HG02885 (cell line): ENCODE results near the gene EGFLAM.

Source experiments
- ATAC-seq: cut with Tn5 transposase; IDR thresholded peaks from one replicate; pipeline ENCODE4 v1.9.1; 2021; ENCODE audit warnings: mild to moderate bottlenecking; ENCODE audit not compliant: unreplicated experiment, poor library complexity

Gene EGFLAM

DNA sequence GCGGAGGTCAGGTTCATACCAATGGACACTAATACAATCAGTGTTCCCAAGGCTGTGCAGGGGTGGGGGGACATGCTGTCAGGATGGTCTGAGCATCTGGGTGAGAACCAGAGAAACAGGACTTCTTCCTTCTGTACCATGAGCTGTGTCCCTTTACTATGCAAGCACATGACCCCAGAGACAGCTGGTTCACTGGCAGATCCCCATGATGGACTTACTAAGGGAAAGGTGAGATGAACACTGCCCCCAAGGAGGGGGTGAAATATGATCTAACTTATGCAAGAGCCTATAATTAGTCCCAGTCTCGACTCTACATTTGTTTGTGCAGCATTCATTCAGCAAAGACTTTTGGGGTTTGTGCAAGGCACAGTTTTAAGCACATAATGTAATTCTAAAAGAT lies 206.7 kb downstream of the EGFLAM start:
- ATAC-seq, result no peak

DNA sequence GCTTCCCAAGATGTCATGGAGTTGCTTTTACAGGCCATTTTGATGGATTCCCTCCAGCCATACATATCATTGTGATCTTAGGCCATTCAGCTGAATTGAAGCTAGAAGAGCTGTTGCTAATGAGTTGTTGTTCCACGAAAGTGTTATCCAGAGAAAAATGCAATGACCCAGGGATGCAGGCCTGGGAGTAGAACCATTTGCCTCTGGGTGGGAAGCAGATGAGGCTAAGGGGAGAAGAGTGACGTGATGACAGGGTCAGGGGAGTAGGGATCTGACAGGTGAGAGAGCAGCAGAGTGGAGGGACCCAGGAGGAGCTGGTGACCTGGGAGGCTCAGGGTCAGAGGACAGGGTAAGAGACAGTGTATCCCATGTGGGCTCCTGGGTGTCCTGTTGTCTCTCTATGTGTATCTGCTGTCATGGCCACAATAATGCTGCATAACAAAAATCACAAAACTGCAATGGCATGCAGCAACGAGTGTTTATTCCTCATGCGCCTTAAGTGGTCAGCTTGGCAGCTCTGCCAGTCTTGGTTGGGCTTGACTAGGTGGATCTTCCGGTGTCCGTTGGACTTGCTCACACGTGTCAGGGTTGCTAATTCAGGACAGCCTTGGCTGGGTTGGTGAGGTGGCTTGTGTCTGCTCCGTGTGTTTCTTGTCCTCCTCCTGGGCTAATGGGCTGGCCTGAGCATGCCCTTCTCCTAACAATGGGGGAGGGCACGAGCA lies 207.5 kb downstream of the EGFLAM start:
- ATAC-seq, result no peak

DNA sequence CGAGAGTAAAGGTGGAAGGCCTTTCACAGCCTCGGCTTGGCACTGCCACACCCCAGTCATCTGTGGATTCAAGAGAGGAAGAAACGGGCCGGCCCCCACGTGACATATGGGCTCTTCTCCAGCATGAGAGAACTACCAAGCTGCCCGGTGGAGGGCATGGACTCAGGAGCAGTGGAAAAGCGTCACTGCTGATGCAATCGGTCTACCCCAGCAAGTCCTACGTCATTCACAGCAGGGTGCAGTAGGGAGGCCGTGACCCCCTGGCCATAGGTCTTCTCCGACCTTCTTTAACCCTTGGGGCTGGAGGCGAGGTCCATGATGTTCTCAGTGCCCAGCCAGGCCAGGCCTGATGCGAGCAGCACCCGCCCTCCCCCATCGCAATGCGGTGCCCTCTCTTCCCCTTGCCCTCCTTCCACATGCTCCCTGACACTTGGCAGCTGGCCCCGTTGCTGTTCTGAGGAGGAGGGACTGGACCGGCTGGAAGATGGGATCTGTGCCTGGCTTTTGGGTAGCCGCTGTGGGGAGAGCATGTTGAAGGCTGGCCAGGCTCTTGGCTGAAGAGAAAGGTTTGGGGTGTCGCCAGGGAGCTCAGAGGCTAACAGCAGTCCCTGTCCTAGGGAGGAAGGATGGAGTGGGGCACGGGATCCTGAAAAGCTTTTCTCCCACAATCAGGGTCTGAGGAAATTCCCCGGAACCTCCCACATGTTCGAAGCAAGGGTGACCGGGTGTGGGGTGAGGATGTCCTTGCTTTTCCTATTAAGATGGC lies 208.2 kb downstream of the EGFLAM start:
- ATAC-seq, result no peak

DNA sequence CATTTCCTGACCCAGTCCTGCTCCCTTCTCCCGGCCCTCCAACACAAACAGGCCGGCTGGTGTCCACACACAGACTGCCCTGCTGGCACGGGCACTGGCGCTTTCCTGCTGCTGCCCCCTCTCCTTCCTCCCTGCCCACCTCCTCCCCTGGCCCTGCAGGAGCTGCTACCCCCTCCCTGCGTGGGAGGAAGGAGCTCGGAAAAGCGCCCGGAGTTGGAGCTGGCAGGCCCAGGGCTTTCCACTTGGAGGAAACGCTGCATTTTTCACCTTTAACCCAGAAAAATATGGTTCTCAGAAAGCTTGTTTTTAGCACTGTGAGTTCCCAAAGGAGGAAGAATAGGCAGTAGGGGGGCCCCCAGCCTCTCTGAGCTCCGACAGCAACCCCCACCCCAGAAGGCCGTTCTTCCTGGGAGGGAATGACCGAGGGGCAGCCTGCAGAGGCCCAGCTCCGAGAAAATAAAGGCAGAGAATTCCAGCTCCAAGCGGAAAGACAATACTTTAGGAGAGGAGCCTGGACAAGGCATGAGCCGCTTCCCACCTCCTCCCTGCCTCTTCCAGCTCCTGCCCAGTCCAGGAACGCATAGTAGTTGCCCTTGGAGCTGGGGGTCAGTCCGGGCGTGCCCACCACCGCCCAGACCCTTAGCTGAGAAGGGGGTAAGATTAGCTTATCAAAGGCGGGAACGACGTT lies 209.1 kb downstream of the EGFLAM start:
- no peak for ATAC-seq

DNA sequence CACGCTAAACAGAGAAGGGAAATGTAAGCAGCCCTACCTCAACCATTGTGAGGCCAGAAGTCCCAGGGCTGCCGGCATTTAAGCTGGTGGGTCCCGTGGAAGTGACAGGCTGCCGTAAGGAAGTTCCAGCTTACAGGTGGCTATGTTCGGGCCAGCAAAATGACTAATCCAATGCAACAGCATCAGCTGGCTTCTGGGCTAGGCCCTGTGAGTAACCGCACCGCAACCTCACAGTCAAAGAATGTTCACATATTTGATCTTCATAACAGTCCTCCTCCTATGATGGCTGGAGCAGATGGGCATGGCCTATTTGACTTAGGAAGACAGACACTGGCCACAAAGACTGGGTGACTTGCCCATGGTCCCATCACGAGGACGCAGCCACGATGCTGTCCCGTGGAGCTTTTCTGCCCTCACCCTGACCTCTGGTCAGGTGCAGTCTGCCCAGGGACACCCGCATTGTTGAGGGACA lies 209.9 kb downstream of the EGFLAM start:
- ATAC-seq, result no peak

DNA sequence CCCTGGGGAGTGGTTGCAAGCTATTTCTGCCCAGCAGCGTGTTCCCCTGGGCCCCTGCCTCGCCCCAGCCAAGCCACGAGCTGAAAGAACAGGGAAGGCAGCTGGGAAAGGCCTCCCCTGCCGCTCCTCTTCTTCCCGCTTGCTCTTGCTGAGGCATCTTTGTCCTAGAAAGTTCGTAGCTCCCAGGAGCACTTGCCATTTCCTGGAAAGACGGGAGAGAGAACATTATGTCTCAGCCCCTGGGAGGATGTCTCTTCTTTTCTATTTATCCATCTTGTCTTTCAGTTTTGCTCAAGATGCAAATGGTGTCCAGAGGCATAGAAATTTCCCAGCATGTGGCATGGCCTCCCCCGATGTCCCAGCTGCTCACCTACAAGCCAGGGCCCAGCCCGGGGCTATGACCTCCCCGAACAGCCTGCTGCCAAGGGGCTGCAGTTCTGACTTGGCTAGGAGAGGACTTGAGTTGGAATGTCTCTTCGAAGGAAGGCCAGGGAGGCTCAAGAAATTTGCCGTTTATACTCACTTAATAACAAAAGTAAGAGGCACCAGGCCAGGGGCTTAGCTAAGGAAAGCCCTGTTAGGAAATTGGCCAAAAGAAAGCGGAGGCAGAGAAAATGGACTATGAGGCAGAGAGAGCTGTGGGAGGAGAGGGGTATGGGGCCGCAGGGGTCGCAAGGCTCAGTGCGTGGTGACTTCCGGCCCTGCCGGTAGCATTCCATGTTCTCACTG lies 210.8 kb downstream of the EGFLAM start:
- no peak for ATAC-seq

DNA sequence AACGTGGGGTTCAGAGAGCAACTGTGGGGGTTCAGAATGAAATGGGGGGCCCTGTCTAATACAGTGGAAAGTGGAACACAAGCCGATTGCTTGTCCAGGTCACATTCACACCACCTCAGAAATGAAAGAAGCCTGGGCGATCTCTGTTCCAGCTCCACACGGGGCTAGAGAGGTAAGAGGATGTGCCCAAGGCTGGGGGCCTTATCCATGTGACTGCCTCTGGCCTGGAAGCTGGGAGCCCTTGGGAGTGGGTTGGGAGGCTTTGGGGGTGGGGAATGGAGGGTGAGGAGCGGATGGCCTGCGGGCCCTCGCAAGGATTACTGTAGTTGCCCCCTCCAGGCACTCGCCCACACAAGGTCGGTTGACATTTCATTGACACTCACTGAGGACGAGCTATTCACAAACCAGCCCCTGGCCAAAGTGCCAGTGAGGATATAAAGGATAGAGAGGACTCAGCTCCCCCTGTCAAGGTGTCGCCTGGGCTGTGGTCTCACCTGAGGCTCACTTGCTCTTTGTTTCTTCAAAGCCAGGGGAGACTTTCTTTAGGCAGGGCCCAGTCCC lies 211.4 kb downstream of the EGFLAM start:
- ATAC-seq, result no peak

DNA sequence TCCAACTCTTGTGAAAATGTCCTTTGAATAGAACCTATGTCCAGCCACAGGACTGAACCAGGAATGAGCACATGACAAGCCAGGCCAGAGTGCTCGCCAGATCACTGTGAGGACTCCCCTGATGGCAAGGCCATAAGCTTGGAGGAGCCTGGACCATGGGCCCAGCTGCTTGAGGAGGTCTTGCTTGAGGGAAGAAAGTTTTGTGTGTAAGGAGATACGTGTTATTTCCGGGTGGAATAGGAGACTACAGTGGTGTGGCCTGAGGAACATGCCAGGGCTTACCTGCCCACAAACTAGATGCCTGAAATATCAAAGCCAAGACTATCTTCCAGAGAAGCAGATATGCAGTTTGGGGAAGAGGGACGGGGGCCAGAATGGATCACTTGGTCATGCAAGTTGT lies 213.3 kb downstream of the EGFLAM start:
- ATAC-seq, result no peak

DNA sequence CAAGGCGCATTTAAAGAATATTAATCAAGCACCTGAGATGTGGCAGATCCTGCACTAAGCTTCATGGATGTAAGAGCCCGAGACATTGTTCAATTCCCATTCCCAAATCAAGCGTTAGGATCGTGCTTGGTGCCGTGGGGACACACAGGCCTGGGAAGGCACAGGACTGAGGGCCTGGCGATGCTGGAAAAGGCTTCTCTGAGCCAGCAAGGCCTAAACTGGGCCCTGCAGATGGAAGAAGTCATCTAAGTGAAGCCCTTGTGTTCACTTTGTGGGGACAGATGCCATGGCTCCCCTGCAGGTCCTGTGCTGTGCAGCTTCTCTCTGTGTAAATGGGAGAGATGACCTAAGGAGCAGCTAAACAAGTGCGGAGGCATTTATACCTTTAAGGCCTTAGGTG lies 214.2 kb downstream of the EGFLAM start:
- no peak for ATAC-seq

DNA sequence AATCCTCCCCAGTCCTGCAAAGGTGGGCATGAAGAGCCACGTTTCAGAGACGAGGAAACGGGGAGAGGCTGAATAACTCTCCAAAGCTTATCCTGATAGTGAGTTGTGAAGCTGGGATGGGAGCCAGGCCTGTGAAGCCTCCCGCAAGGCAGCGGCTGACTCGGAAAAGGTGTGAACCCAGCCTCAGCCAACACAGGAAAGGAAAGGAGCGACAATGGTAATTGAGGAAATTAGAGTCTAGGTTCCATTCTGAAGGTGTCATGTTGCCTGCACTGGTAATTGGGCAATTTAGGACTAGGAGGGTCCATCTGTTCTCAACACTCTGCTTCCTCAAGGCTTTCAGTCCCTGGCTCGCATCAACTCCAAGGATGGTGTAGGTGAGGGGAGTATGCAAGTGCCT lies 214.6 kb downstream of the EGFLAM start:
- no peak for ATAC-seq

DNA sequence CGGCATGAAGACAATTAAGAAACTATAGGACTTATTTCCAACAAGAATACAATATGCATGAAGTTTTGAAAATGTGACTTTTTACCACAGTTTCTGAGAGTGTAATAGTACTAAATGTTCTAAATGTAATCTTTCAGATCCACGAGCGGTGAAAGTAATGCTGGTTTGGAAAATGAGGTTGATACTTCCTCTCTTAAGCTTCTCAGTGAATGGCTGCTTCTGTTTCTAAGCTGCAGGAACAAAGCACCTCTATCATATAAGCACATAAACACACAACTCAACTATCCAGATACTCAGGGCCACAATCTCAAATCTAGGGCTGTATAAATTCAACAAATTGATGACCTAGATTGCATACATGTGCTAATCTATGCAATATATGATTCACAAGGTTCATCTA lies 219.8 kb downstream of the EGFLAM start:
- ATAC-seq, result no peak

DNA sequence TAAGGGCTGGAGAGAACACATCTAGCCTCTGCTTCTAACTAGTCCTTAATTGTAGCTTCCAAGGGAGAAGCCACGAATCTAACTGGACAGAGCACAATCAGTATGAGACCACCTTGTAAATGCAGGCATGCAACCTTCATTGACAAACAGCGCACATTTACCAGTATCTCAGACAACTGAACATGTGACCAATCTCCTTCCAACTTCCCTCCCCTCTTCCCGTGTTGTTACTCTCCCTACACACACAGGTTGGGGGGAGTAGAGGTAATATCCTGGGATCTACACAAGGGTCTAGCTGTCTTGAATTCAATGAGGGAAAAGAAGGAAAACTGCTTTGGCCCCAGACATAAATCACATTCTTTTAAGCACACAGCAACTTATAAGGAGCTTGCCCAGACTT lies 220.5 kb downstream of the EGFLAM start:
- ATAC-seq, result no peak

DNA sequence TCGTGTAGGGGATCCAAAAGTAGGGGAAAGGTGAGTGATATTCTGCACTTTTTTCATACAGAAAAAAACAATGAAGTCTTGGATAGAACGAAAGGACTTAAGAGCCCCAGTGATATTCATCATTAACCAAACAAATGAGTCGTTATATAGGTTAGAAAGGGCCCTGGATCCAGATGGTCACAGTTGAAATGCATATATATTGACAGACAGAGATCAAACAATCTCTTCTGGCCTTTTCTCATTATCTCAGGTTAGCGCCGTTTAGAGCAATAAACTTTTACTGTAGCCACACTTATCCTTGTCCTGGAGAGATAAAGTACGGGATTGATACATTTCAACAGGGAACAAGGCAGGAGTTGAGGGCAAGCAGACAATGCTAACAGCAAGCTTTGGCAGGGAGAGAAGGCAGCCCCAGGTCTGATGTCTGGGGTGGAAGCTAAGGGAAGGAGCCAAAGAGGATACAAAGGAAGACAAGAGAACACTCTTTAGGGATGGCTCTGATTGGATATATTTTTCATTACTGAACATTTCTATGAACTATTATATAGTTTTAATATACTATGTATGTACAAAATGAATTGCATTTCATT lies 221.1 kb downstream of the EGFLAM start:
- ATAC-seq, result no peak

DNA sequence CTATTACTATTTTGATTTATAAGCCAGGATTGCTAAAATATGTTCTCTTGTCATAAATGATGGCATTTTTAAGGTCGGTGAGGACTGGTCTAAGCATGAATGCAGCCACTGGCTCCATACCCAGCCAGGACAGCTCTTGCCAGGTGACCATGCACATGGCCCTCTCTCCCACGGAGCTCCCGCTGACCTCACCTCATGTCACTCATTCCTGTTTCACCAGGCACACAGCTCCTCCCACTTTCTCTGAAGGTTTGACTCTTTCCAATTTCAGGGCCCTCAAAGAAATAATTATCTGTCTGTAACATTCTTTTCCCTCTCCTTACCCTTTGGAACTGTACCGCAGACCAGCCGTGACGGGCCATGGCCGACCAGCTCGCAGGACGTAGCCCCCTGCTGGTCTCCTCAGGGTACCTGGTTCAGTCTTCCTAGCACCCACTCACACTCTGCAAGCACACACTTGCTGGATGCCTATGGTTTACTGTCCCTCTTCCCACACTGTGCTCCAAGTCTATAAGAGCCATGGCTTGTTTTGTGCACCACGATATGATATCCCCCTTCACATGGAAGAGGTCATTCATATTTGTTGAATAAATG lies 225.5 kb downstream of the EGFLAM start:
- ATAC-seq, result no peak

DNA sequence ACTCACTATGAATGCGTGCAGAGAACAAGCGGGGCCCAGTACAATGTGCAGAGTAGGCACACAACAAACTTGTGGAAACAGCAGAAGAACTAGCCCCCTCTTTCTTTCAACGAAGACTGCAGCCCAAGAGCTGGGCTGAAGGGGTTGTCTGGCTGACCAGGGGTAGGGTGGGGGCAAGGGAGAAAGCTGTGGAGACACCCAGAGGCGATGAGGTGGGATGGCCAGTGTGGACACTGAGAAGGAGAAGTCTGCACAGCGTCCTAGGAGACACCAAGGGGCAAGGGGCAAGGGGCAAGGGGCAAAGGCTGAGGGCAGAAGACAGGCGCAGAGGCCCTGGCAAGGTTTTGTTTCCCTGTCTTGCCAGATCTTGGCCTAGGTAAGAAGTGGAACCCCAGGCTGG lies 235.8 kb downstream of the EGFLAM start:
- ATAC-seq, result no peak

DNA sequence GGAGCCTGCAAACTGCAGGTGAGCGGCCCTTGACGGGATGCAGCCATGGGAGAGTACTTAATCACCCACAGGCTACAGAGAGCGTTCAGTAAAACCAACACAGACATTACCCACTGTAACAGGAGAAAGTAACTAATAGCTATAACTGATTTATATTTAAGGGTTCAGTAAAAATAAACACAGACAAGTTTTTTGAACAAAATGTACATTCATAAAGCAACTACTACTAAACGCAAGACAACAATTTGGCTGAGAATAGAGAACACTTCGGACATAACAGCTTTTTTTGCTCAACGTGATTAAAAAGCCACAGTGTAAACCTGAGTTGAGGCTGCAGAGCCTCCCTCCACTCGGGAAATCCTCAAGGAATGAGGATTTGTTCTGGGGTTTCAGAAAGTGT lies 236.4 kb downstream of the EGFLAM start:
- ATAC-seq, result no peak

DNA sequence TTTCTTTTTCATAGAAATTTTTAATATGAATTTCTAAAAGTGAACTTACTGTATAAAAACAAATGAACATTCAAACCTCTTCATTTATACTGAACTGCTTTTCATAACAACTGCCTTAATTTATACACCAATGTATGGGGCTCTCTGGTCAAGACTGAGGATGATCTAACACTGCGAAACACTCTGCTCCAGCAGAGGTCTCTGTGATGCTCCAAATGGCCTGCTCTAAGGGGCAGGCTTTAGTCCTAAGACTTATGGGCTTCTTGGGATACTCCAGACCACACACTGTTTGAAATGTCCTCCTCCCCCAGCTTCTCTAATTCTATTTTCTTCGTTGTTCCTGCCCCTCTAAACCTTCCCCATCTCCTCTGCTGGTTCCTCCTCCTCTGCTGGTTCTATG lies 239.6 kb downstream of the EGFLAM start:
- no peak for ATAC-seq

DNA sequence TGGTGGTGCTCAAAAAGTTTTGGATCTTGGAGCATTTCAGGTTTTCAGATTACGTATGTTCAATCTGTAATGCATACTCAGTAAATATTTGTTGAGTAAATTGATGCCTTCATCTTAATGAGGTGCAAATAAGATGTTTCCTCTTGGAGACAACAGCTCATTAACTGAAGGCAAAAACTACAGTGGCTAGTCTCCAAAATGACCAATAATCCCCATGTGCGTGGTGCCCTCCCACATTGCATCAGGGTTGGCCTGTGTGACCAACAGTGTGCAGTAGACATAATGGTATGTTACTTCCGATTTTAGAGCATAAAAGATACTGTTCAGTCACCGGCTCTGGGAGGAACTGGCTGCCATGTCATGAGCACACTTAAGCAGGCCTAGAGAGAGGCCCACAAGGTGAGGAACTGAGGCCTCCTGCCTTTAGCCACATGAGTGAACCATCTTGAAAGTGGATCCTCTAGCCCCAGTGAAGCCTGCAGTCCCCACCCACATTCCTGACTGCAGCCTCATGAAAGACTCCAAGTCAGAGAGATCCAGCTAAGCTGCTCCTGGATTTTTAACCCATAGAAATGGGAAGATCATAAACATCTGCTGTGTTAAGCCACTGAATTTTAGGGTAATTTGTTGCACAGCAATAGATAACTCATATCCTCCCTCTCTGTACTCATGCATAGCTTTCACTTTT lies 242.4 kb downstream of the EGFLAM start:
- ATAC-seq, result no peak

DNA sequence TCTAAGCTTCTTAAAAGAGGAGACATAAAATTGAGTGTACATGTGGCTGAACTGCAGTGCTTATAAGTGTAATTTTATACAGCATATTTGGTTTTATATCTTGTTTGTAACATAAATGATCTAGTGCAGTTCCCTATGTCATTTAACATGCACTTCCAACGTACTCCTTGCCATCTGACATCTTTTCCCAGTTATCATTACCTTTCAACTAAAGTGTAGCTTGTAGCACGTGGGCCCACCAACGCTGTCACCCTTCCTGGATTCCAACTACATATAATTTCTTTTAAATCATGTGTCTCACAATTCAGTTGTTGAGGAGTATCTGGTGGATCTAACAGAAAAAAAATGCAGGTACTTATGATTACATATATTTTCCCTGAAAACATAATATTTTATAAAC lies 247.9 kb downstream of the EGFLAM start:
- ATAC-seq, result no peak
